Measurements from ENCODE around the gene TBC1D4. TPM values are rescaled to one million over a fixed set of nuclear protein-coding genes. Genes with fewer than 3 reads are reported as not detected.

TBC1D4 gene
- total RNA-seq, 1 experiment from 2014 or later = 15.1 TPM

GRCh38 chr13:75411924-75412537 lies 69.9 kb downstream of the TBC1D4 start:
- no peak overlapping the region for H2AFZ ChIP-seq (ENCODE audit: low read length)
- H3F3A ChIP-seq (ENCODE audit: low read length, unreplicated experiment) = peaks cover 2% of the 10 kb centered on the region
- POLR2A ChIA-PET (ENCODE audit: unreplicated experiment) = no interaction called here
- no peak for DNase-seq
- no peak for ATAC-seq
- H3K79me2 ChIP-seq (ENCODE audit: low read length) = peaks cover 30% of the 10 kb centered on the region
- H3K9me2 ChIP-seq (replicated peaks; ENCODE audit: low read length) = no peaks in the 10 kb centered on the region
- H3K4me3 ChIP-seq (ENCODE audit: low read length) = no peak overlapping the region
- 0 out of 2 replicates have a peak, but pooled peaks cover 3% of the 10 kb centered on the region for H4K20me1 ChIP-seq (ENCODE audit: low read length)
- no TSS peak for BruUV-seq (replicated peaks)
- H3K4me2 ChIP-seq (ENCODE audit: low read length) = no peak overlapping the region
- H3K27ac ChIP-seq (ENCODE audit: low read length) = no peak overlapping the region
- no peaks in the 10 kb centered on the region for H3K36me3 ChIP-seq (ENCODE audit: low read depth, low read length)
- no peak overlapping the region for H3K9ac ChIP-seq (ENCODE audit: low read length)
- no peaks in the 10 kb centered on the region for H3K27me3 ChIP-seq (ENCODE audit: low read length)
- TF ChIP-seq EZH2 (IDR thresholded peaks at IDR 0.05; ENCODE audit: low read length, unreplicated experiment) (no peak), CTCF (conservative IDR thresholded peaks at IDR 0.05; ENCODE audit: low read depth, low read length) (no peak), EZH2phosphoT487 (IDR thresholded peaks at IDR 0.05; ENCODE audit: borderline replicate concordance, low read length) (no peak)
- no peaks in the 10 kb centered on the region for H3K9me3 ChIP-seq (ENCODE audit: low read length)
- H3K4me1 ChIP-seq (ENCODE audit: insufficient read depth, low read length) = peaks cover 39% of the 10 kb centered on the region
- CTCF ChIA-PET = no interaction called here
- intact Hi-C loops (cut with micrococcal nuclease) = no loop called here

DNA sequence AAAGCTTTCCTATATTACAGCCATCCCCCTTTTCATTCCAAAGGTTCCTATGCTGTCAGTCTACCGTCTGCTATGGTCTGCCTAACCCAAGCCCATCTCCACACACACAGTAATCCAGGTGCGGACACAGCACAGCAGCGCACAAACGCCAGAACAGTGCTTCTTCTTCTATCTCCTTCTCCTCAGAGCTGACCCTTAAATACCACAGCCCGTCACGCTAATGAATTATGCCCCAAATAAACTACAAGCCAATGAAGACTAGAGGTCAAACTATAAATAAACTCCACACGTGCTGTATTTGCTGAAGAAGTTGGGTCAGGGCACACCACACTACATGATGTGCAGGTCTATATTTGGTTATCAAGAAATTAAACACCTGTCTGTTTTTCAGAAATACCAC lies 71.8 kb downstream of the TBC1D4 start:
- ChIA-PET CTCF (interaction anchor here (0.6 kb wide), 1 partner anchor 32 kb away, joined by 3 read pairs; no protein-coding TSS in a partner anchor), POLR2A (ENCODE audit: unreplicated experiment) (no interaction called here)
- no peak for ATAC-seq

More for the DNA sequence above, 71.8 kb downstream of the TBC1D4 start:
- peaks cover 25% of the 10 kb centered on the region for H3K79me2 ChIP-seq (ENCODE audit: low read length)
- no peak overlapping the region for H3K27ac ChIP-seq (ENCODE audit: low read length)
- no peak overlapping the region for H3K4me2 ChIP-seq (ENCODE audit: low read length)
- no peaks in the 10 kb centered on the region for H3F3A ChIP-seq (ENCODE audit: low read length, unreplicated experiment)
- DNase-seq = no peak
- H3K9me3 ChIP-seq (ENCODE audit: low read length) = no peaks in the 10 kb centered on the region
- no peak overlapping the region for H3K4me3 ChIP-seq (ENCODE audit: low read length)
- no peaks in the 10 kb centered on the region for H3K36me3 ChIP-seq (ENCODE audit: low read depth, low read length)
- TF ChIP-seq EZH2phosphoT487 (IDR thresholded peaks at IDR 0.05; ENCODE audit: borderline replicate concordance, low read length) (no peak), EZH2 (IDR thresholded peaks at IDR 0.05; ENCODE audit: low read length, unreplicated experiment) (no peak), CTCF (conservative IDR thresholded peaks at IDR 0.05; ENCODE audit: low read depth, low read length) (no peak)
- intact Hi-C loops (cut with micrococcal nuclease) = no loop called here
- BruUV-seq (replicated peaks) = no TSS peak
- peaks cover 21% of the 10 kb centered on the region for H3K4me1 ChIP-seq (ENCODE audit: insufficient read depth, low read length)
- no peaks in the 10 kb centered on the region for H3K27me3 ChIP-seq (ENCODE audit: low read length)
- H4K20me1 ChIP-seq (ENCODE audit: low read length) = 0 out of 2 replicates have a peak, but pooled peaks cover 1% of the 10 kb centered on the region
- no peak overlapping the region for H2AFZ ChIP-seq (ENCODE audit: low read length)
- no peak overlapping the region for H3K9ac ChIP-seq (ENCODE audit: low read length)
- no peaks in the 10 kb centered on the region for H3K9me2 ChIP-seq (replicated peaks; ENCODE audit: low read length)
